Activated T-cell treated with anti-CD3 and anti-CD28 coated beads, Interleukin-2, amount 50 U/mL, for 72 hours (primary cell): ENCODE measurements around the gene TANC1. TPM values are rescaled to one million over a fixed set of nuclear protein-coding genes. Genes with fewer than 3 reads are reported as not detected.

Experiments used
- ATAC-seq, 2 donors: fragments of 150-1000 bp; cut with Tn5 transposase; replicated peaks in 1 of 2; 2 replicates each; pipeline ENCODE4 v1.10.0; 2021; ENCODE audit warnings: moderate library complexity in 2 of 2, mild to moderate bottlenecking in 1 of 2
- DNase-seq, 2 donors: peaks; one replicate each; pipeline ENCODE4 v3.0.0; 2021 to 2022; ENCODE audit warnings: mixed read lengths in 1 of 2
- H3K27ac Mint-ChIP-seq: one replicate; pipeline ENCODE4 v1.8.0; 2022; ENCODE audit warnings: mild to moderate bottlenecking, moderate library complexity, mixed read lengths
- H3K27me3 Mint-ChIP-seq: one replicate; pipeline ENCODE4 v1.8.0; 2022; ENCODE audit warnings: low read depth, mixed read lengths
- H3K36me3 Mint-ChIP-seq, 2 donors: one replicate each; pipeline ENCODE4 v1.8.0; 2022; ENCODE audit warnings: mixed read lengths in 2 of 2, mild to moderate bottlenecking in 1 of 2; ENCODE audit not compliant: insufficient read depth in 2 of 2
- H3K4me1 Mint-ChIP-seq: one replicate; pipeline ENCODE4 v1.8.0; 2022; ENCODE audit warnings: low read depth, mixed read lengths
- H3K4me3 Mint-ChIP-seq, 2 donors: one replicate each; pipeline ENCODE4 v1.8.0; 2022; ENCODE audit warnings: mild to moderate bottlenecking in 2 of 2, mixed read lengths in 2 of 2, moderate library complexity in 2 of 2
- H3K9me3 Mint-ChIP-seq, 2 donors: one replicate each; pipeline ENCODE4 v1.8.0; 2022; ENCODE audit warnings: mixed read lengths in 2 of 2
- total RNA-seq, 2 donors: library from RNA; stranded (reverse); gene quantifications; one replicate each; pipeline ENCODE4 v1.2.3, GENCODE V29; 2022

The TANC1 gene
- total RNA-seq, 2 donors from 2014 or later: 0.35 to 1.6 TPM

GRCh38 chr2:159230145-159230877 is 261.9 kb downstream of the TANC1 start:
- Mint-ChIP-seq H3K36me3 (no peaks in the 10 kb centered on the region), H3K4me1 (peaks cover 10% of the 10 kb centered on the region), H3K27ac (no peak overlapping the region), H3K9me3 (no peaks in the 10 kb centered on the region), H3K27me3 (no peaks in the 10 kb centered on the region), H3K4me3 (no peak overlapping the region)
- DNase-seq (no peak), ATAC-seq (no peak)

GRCh38 chr2:159232456-159233170 is 264.2 kb downstream of the TANC1 start:
- no peak overlapping the region for H3K27ac Mint-ChIP-seq
- H3K9me3 Mint-ChIP-seq: no peaks in the 10 kb centered on the region
- no peaks in the 10 kb centered on the region for H3K36me3 Mint-ChIP-seq
- no peaks in the 10 kb centered on the region for H3K27me3 Mint-ChIP-seq
- no peaks in the 10 kb centered on the region for H3K4me1 Mint-ChIP-seq
- no peak overlapping the region for H3K4me3 Mint-ChIP-seq
- no peak for ATAC-seq
- no peak for DNase-seq

- Mint-ChIP-seq H3K4me3 (no peak overlapping the region), H3K9me3 (no peaks in the 10 kb centered on the region), H3K27me3 (no peaks in the 10 kb centered on the region), H3K27ac (no peak overlapping the region), H3K4me1 (no peaks in the 10 kb centered on the region), H3K36me3 (peaks cover 1 to 2% of the 10 kb centered on the region in 2 donors)
- ATAC-seq: no peak
- DNase-seq: no peak
These were observed 266.4 kb downstream of the TANC1 start for GRCh38 chr2:159234868-159235267.

- DNase-seq: no peak
- Mint-ChIP-seq H3K27me3 (no peaks in the 10 kb centered on the region), H3K9me3 (peaks cover 1 to 2% of the 10 kb centered on the region in 2 donors), H3K4me1 (no peaks in the 10 kb centered on the region), H3K27ac (no peak overlapping the region), H3K36me3 (peaks cover 3 to 8% of the 10 kb centered on the region in 2 donors), H3K4me3 (no peak overlapping the region)
- ATAC-seq: no peak
These were observed 275.1 kb downstream of the TANC1 start for GRCh38 chr2:159243529-159243928.

- H3K27me3 Mint-ChIP-seq: no peaks in the 10 kb centered on the region
- H3K27ac Mint-ChIP-seq: no peak overlapping the region
- H3K4me3 Mint-ChIP-seq: no peak overlapping the region
- ATAC-seq: no peak
- H3K9me3 Mint-ChIP-seq: peaks cover 1 to 2% of the 10 kb centered on the region in 2 donors
- DNase-seq: no peak
- H3K4me1 Mint-ChIP-seq: peaks cover 8% of the 10 kb centered on the region
- peaks cover 2 to 8% of the 10 kb centered on the region in 2 donors for H3K36me3 Mint-ChIP-seq
These were observed 278.0 kb downstream of the TANC1 start for GRCh38 chr2:159246325-159246988.

GRCh38 chr2:159249990-159250715 is 281.7 kb downstream of the TANC1 start:
- DNase-seq: no peak
- Mint-ChIP-seq H3K4me1 (peaks cover 8% of the 10 kb centered on the region), H3K36me3 (peaks cover 2 to 5% of the 10 kb centered on the region in 2 donors), H3K27me3 (no peaks in the 10 kb centered on the region), H3K9me3 (peaks cover 1 to 2% of the 10 kb centered on the region in 2 donors), H3K27ac (peak overlapping the region; percentile 58), H3K4me3 (no peak overlapping the region)
- no peak for ATAC-seq

- Mint-ChIP-seq H3K4me1 (peaks cover 8% of the 10 kb centered on the region), H3K36me3 (peaks cover 0 to 1% of the 10 kb centered on the region in 2 donors), H3K4me3 (no peak overlapping the region), H3K9me3 (no peaks in the 10 kb centered on the region), H3K27ac (no peak overlapping the region), H3K27me3 (no peaks in the 10 kb centered on the region)
- DNase-seq (no peak), ATAC-seq (no peak)
These were observed 283.1 kb downstream of the TANC1 start for GRCh38 chr2:159251296-159252173.

- no peaks in the 10 kb centered on the region for H3K36me3 Mint-ChIP-seq
- ATAC-seq: no peak
- no peak overlapping the region for H3K27ac Mint-ChIP-seq
- H3K27me3 Mint-ChIP-seq: no peaks in the 10 kb centered on the region
- no peak for DNase-seq
- no peaks in the 10 kb centered on the region for H3K9me3 Mint-ChIP-seq
- peaks cover 8% of the 10 kb centered on the region for H3K4me1 Mint-ChIP-seq
- no peak overlapping the region for H3K4me3 Mint-ChIP-seq
These were observed 284.5 kb downstream of the TANC1 start for GRCh38 chr2:159252905-159253304.

GRCh38 chr2:159256159-159256558 is 287.7 kb downstream of the TANC1 start:
- Mint-ChIP-seq H3K27me3 (no peaks in the 10 kb centered on the region), H3K4me1 (no peaks in the 10 kb centered on the region), H3K27ac (no peak overlapping the region), H3K9me3 (no peaks in the 10 kb centered on the region), H3K4me3 (no peak overlapping the region), H3K36me3 (no peaks in the 10 kb centered on the region)
- no peak for DNase-seq
- ATAC-seq: no peak

GRCh38 chr2:159262226-159262625 is 293.8 kb downstream of the TANC1 start:
- Mint-ChIP-seq H3K4me3 (no peak overlapping the region), H3K27ac (no peak overlapping the region), H3K36me3 (peaks cover 0 to 2% of the 10 kb centered on the region in 2 donors), H3K4me1 (no peaks in the 10 kb centered on the region), H3K9me3 (no peaks in the 10 kb centered on the region), H3K27me3 (no peaks in the 10 kb centered on the region)
- ATAC-seq (no peak), DNase-seq (no peak)

- Mint-ChIP-seq H3K4me1 (no peaks in the 10 kb centered on the region), H3K27me3 (no peaks in the 10 kb centered on the region), H3K9me3 (no peaks in the 10 kb centered on the region), H3K4me3 (no peak overlapping the region), H3K36me3 (peaks cover 0 to 2% of the 10 kb centered on the region in 2 donors), H3K27ac (no peak overlapping the region)
- ATAC-seq (no peak), DNase-seq (no peak)
These were observed 294.5 kb downstream of the TANC1 start for GRCh38 chr2:159262904-159263303.

GRCh38 chr2:159265171-159265576 is 296.7 kb downstream of the TANC1 start:
- Mint-ChIP-seq H3K27me3 (no peaks in the 10 kb centered on the region), H3K4me1 (no peaks in the 10 kb centered on the region), H3K27ac (no peak overlapping the region), H3K4me3 (no peak overlapping the region), H3K36me3 (peaks cover 0 to 5% of the 10 kb centered on the region in 2 donors), H3K9me3 (no peaks in the 10 kb centered on the region)
- no peak for ATAC-seq
- no peak for DNase-seq
